ENCODE data around the gene WDR53.
"Not testable (repeated sequence)": the region's sequence is repeated elsewhere in the genome, so short reads cannot be mapped to it uniquely, and the experiment has no call there.

Gene WDR53

GRCh38 chr3:196559826-196560225 lies 8.5 kb downstream of the WDR53 start:
- no peak overlapping the region for H3K27ac ChIP-seq (ENCODE audit: insufficient read depth, low read depth, low read length, poor library complexity, severe bottlenecking)
- no peaks in the 10 kb centered on the region for H3K9me3 ChIP-seq (ENCODE audit: control insufficient read depth, low read length)
- H3K4me3 ChIP-seq (ENCODE audit: insufficient read depth, low read depth, low read length): no peak overlapping the region
- 86 to 93% methylated on average over 3 of the region's 3 CpGs for WGBS, 2 experiments
- no peaks in the 10 kb centered on the region for H3K27me3 ChIP-seq (ENCODE audit: control insufficient read depth, insufficient read depth, low read length, poor library complexity, severe bottlenecking)
- no peaks in the 10 kb centered on the region for H3K36me3 ChIP-seq (ENCODE audit: control insufficient read depth, insufficient read depth, low read length)
- no peaks in the 10 kb centered on the region for H3K4me1 ChIP-seq (ENCODE audit: control insufficient read depth, insufficient read depth, low read length)

- H3K27me3 ChIP-seq (ENCODE audit: control insufficient read depth, insufficient read depth, low read length, poor library complexity, severe bottlenecking): no peaks in the 10 kb centered on the region
- H3K27ac ChIP-seq (ENCODE audit: insufficient read depth, low read depth, low read length, poor library complexity, severe bottlenecking): no peak overlapping the region
- H3K36me3 ChIP-seq (ENCODE audit: control insufficient read depth, insufficient read depth, low read length): no peaks in the 10 kb centered on the region
- H3K4me3 ChIP-seq (ENCODE audit: insufficient read depth, low read depth, low read length): no peak overlapping the region
- H3K9me3 ChIP-seq (ENCODE audit: control insufficient read depth, low read length): no peaks in the 10 kb centered on the region
- no peaks in the 10 kb centered on the region for H3K4me1 ChIP-seq (ENCODE audit: control insufficient read depth, insufficient read depth, low read length)
These were observed 9.9 kb downstream of the WDR53 start for GRCh38 chr3:196558476-196558875.

GRCh38 chr3:196557236-196557635 lies 11.1 kb downstream of the WDR53 start:
- Histone ChIP-seq H3K36me3 (ENCODE audit: control insufficient read depth, insufficient read depth, low read length) (no peaks in the 10 kb centered on the region), H3K4me1 (ENCODE audit: control insufficient read depth, insufficient read depth, low read length) (no peaks in the 10 kb centered on the region), H3K27me3 (ENCODE audit: control insufficient read depth, insufficient read depth, low read length, poor library complexity, severe bottlenecking) (no peaks in the 10 kb centered on the region), H3K27ac (ENCODE audit: insufficient read depth, low read depth, low read length, poor library complexity, severe bottlenecking) (no peak overlapping the region), H3K4me3 (ENCODE audit: insufficient read depth, low read depth, low read length) (no peak overlapping the region), H3K9me3 (ENCODE audit: control insufficient read depth, low read length) (no peaks in the 10 kb centered on the region)
- 85 to 86% methylated on average over 4 to 5 of the region's 5 CpGs for whole genome bisulfite sequencing, 2 experiments

- Histone ChIP-seq H3K4me1 (ENCODE audit: control insufficient read depth, insufficient read depth, low read length) (no peaks in the 10 kb centered on the region), H3K27ac (ENCODE audit: insufficient read depth, low read depth, low read length, poor library complexity, severe bottlenecking) (no peak overlapping the region), H3K4me3 (ENCODE audit: insufficient read depth, low read depth, low read length) (no peak overlapping the region), H3K27me3 (ENCODE audit: control insufficient read depth, insufficient read depth, low read length, poor library complexity, severe bottlenecking) (no peaks in the 10 kb centered on the region), H3K9me3 (ENCODE audit: control insufficient read depth, low read length) (no peaks in the 10 kb centered on the region), H3K36me3 (ENCODE audit: control insufficient read depth, insufficient read depth, low read length) (no peaks in the 10 kb centered on the region)
- WGBS, 2 experiments: 92% methylated on average over 3 of the region's 3 CpGs; no CpG with 5 or more reads in 1 of the 2 experiments
These were observed 13.1 kb downstream of the WDR53 start for GRCh38 chr3:196555295-196555694.

- Histone ChIP-seq H3K36me3 (ENCODE audit: control insufficient read depth, insufficient read depth, low read length) (no peaks in the 10 kb centered on the region), H3K27me3 (ENCODE audit: control insufficient read depth, insufficient read depth, low read length, poor library complexity, severe bottlenecking) (no peaks in the 10 kb centered on the region), H3K4me1 (ENCODE audit: control insufficient read depth, insufficient read depth, low read length) (no peaks in the 10 kb centered on the region), H3K4me3 (ENCODE audit: insufficient read depth, low read depth, low read length) (no peak overlapping the region), H3K9me3 (ENCODE audit: control insufficient read depth, low read length) (no peaks in the 10 kb centered on the region), H3K27ac (ENCODE audit: insufficient read depth, low read depth, low read length, poor library complexity, severe bottlenecking) (no peak overlapping the region)
- 85 to 92% methylated on average over 3 of the region's 3 CpGs for WGBS, 2 experiments
These were observed 14.1 kb downstream of the WDR53 start for GRCh38 chr3:196554205-196554604.

- Histone ChIP-seq H3K4me3 (ENCODE audit: insufficient read depth, low read depth, low read length) (no peak overlapping the region), H3K4me1 (ENCODE audit: control insufficient read depth, insufficient read depth, low read length) (no peaks in the 10 kb centered on the region), H3K27ac (ENCODE audit: insufficient read depth, low read depth, low read length, poor library complexity, severe bottlenecking) (no peak overlapping the region), H3K27me3 (ENCODE audit: control insufficient read depth, insufficient read depth, low read length, poor library complexity, severe bottlenecking) (no peaks in the 10 kb centered on the region), H3K36me3 (ENCODE audit: control insufficient read depth, insufficient read depth, low read length) (no peaks in the 10 kb centered on the region), H3K9me3 (ENCODE audit: control insufficient read depth, low read length) (no peaks in the 10 kb centered on the region)
- WGBS, 2 experiments: 93% methylated on average over 9 of the region's 9 CpGs
These were observed 14.8 kb downstream of the WDR53 start for GRCh38 chr3:196553551-196553950.

- Histone ChIP-seq H3K4me3 (ENCODE audit: insufficient read depth, low read depth, low read length) (no peak overlapping the region), H3K27ac (ENCODE audit: insufficient read depth, low read depth, low read length, poor library complexity, severe bottlenecking) (no peak overlapping the region), H3K27me3 (ENCODE audit: control insufficient read depth, insufficient read depth, low read length, poor library complexity, severe bottlenecking) (no peaks in the 10 kb centered on the region), H3K4me1 (ENCODE audit: control insufficient read depth, insufficient read depth, low read length) (no peaks in the 10 kb centered on the region), H3K36me3 (ENCODE audit: control insufficient read depth, insufficient read depth, low read length) (no peaks in the 10 kb centered on the region), H3K9me3 (ENCODE audit: control insufficient read depth, low read length) (no peaks in the 10 kb centered on the region)
- WGBS, 2 experiments: 92 to 100% methylated on average over 1 of the region's 5 CpGs
These were observed 16.1 kb downstream of the WDR53 start for GRCh38 chr3:196552253-196552652.

GRCh38 chr3:196550172-196550571 lies 18.2 kb downstream of the WDR53 start:
- H3K4me1 ChIP-seq (ENCODE audit: control insufficient read depth, insufficient read depth, low read length); H3K27me3 ChIP-seq (ENCODE audit: control insufficient read depth, insufficient read depth, low read length, poor library complexity, severe bottlenecking); H3K36me3 ChIP-seq (ENCODE audit: control insufficient read depth, insufficient read depth, low read length); H3K27ac ChIP-seq (ENCODE audit: insufficient read depth, low read depth, low read length, poor library complexity, severe bottlenecking); H3K4me3 ChIP-seq (ENCODE audit: insufficient read depth, low read depth, low read length); H3K9me3 ChIP-seq (ENCODE audit: control insufficient read depth, low read length): not testable (repeated sequence)
- 82 to 90% methylated on average over 3 of the region's 3 CpGs for WGBS, 2 experiments

GRCh38 chr3:196549312-196549711 lies 19.0 kb downstream of the WDR53 start:
- not testable (repeated sequence) for H3K27me3 ChIP-seq (ENCODE audit: control insufficient read depth, insufficient read depth, low read length, poor library complexity, severe bottlenecking)
- 96 to 97% methylated on average over 1 of the region's 1 CpG for WGBS, 2 experiments

GRCh38 chr3:196547067-196547466 lies 21.3 kb downstream of the WDR53 start:
- H3K27ac ChIP-seq (ENCODE audit: insufficient read depth, low read depth, low read length, poor library complexity, severe bottlenecking): no peak overlapping the region
- H3K4me3 ChIP-seq (ENCODE audit: insufficient read depth, low read depth, low read length): no peak overlapping the region
- H3K9me3 ChIP-seq (ENCODE audit: control insufficient read depth, low read length): no peaks in the 10 kb centered on the region
- 96 to 97% methylated on average over 2 of the region's 2 CpGs for WGBS, 2 experiments
- no peaks in the 10 kb centered on the region for H3K4me1 ChIP-seq (ENCODE audit: control insufficient read depth, insufficient read depth, low read length)
- no peaks in the 10 kb centered on the region for H3K36me3 ChIP-seq (ENCODE audit: control insufficient read depth, insufficient read depth, low read length)
- H3K27me3 ChIP-seq (ENCODE audit: control insufficient read depth, insufficient read depth, low read length, poor library complexity, severe bottlenecking): no peaks in the 10 kb centered on the region

More at GRCh38 chr3:196549312-196549711, 19.0 kb downstream of the WDR53 start:
- not testable (repeated sequence) for H3K27ac ChIP-seq (ENCODE audit: insufficient read depth, low read depth, low read length, poor library complexity, severe bottlenecking); H3K4me3 ChIP-seq (ENCODE audit: insufficient read depth, low read depth, low read length); H3K9me3 ChIP-seq (ENCODE audit: control insufficient read depth, low read length); H3K36me3 ChIP-seq (ENCODE audit: control insufficient read depth, insufficient read depth, low read length); H3K4me1 ChIP-seq (ENCODE audit: control insufficient read depth, insufficient read depth, low read length)

GRCh38 chr3:196546537-196546936 lies 21.8 kb downstream of the WDR53 start:
- no peak overlapping the region for H3K4me3 ChIP-seq (ENCODE audit: insufficient read depth, low read depth, low read length)
- H3K9me3 ChIP-seq (ENCODE audit: control insufficient read depth, low read length): no peaks in the 10 kb centered on the region
- 90 to 94% methylated on average over 5 of the region's 5 CpGs for whole genome bisulfite sequencing, 2 experiments
- H3K27ac ChIP-seq (ENCODE audit: insufficient read depth, low read depth, low read length, poor library complexity, severe bottlenecking): no peak overlapping the region
- no peaks in the 10 kb centered on the region for H3K27me3 ChIP-seq (ENCODE audit: control insufficient read depth, insufficient read depth, low read length, poor library complexity, severe bottlenecking)
- no peaks in the 10 kb centered on the region for H3K4me1 ChIP-seq (ENCODE audit: control insufficient read depth, insufficient read depth, low read length)
- no peaks in the 10 kb centered on the region for H3K36me3 ChIP-seq (ENCODE audit: control insufficient read depth, insufficient read depth, low read length)
